GM23338 (cell line): ENCODE data around the gene LRIG1. TPM values are rescaled to one million over a fixed set of nuclear protein-coding genes. Genes with fewer than 3 reads are reported as not detected.

ENCODE experiments used
- ATAC-seq: fragments of 200-7000 bp; cut with Tn5 transposase; 3 replicates; pipeline ENCODE4 v1.9.1; 2020
- DNase-seq: peaks from one replicate; pipeline ENCODE4 v3.0.0-alpha.2; 2015; ENCODE audit warnings: low spot score
- H2AFZ ChIP-seq: fragments of 200-600 bp; sonication (generic); 2 replicates; pipeline ENCODE4 v1.8.0; 2016; ENCODE audit warnings: antibody characterized with exemption, mild to moderate bottlenecking, moderate library complexity
- H3F3A ChIP-seq: fragments of 200-600 bp; sonication (generic); replicated peaks from 2 replicates; pipeline ENCODE4 v1.8.0; 2017; ENCODE audit warnings: antibody characterized with exemption, mixed run types, low read depth
- H3K27ac ChIP-seq: fragments of 200-600 bp; sonication (generic); 2 replicates; pipeline ENCODE4 v1.6.1; 2016; ENCODE audit warnings: low read depth
- H3K27me3 ChIP-seq: fragments of 200-600 bp; sonication (generic); 2 replicates; pipeline ENCODE4 v1.8.0; 2016; ENCODE audit warnings: mild to moderate bottlenecking, mixed run types, moderate library complexity; ENCODE audit not compliant: insufficient read depth
- H3K36me3 ChIP-seq: fragments of 200-600 bp; sonication (generic); 2 replicates; pipeline ENCODE4 v1.8.0; 2016; ENCODE audit warnings: mild to moderate bottlenecking; ENCODE audit not compliant: insufficient read depth
- H3K4me1 ChIP-seq: fragments of 200-600 bp; sonication (generic); 2 replicates; pipeline ENCODE4 v1.8.0; 2016; ENCODE audit warnings: mild to moderate bottlenecking, moderate library complexity; ENCODE audit not compliant: insufficient read depth
- H3K4me2 ChIP-seq: fragments of 200-600 bp; sonication (generic); 2 replicates; pipeline ENCODE4 v1.7.1; 2017; ENCODE audit warnings: mixed run types
- H3K4me3 ChIP-seq: fragments of 200-600 bp; sonication (generic); 2 replicates; pipeline ENCODE4 v1.6.1; 2016; ENCODE audit warnings: mixed run types
- H3K79me2 ChIP-seq: fragments of 200-600 bp; sonication (generic); replicated peaks from 2 replicates; pipeline ENCODE4 v1.8.0; 2017; ENCODE audit warnings: mild to moderate bottlenecking; ENCODE audit not compliant: insufficient read depth
- H3K9me2 ChIP-seq: fragments of 200-600 bp; sonication (generic); 2 replicates; pipeline ENCODE4 v1.8.0; 2017; ENCODE audit not compliant: insufficient read depth
- H4K20me1 ChIP-seq: fragments of 200-600 bp; sonication (generic); replicated peaks from 2 replicates; pipeline ENCODE4 v1.8.0; 2017; ENCODE audit warnings: mild to moderate bottlenecking; ENCODE audit not compliant: insufficient read depth
- H3K27ac Mint-ChIP-seq: 2 replicates; pipeline ENCODE4 v1.8.0; 2020; ENCODE audit warnings: inconsistent platforms, mild to moderate bottlenecking, moderate library complexity, mixed read lengths
- H3K27me3 Mint-ChIP-seq: 3 replicates; pipeline ENCODE4 v1.8.0; 2022; ENCODE audit warnings: low read depth, mild to moderate bottlenecking, moderate library complexity, mixed read lengths, inconsistent platforms; ENCODE audit not compliant: insufficient read depth, poor library complexity
- H3K36me3 Mint-ChIP-seq: 3 replicates; pipeline ENCODE4 v1.8.0; 2021; ENCODE audit warnings: low read depth, mild to moderate bottlenecking, inconsistent platforms, moderate library complexity, mixed read lengths
- H3K4me1 Mint-ChIP-seq: 3 replicates; pipeline ENCODE4 v1.8.0; 2020; ENCODE audit warnings: mild to moderate bottlenecking, inconsistent platforms, mixed read lengths
- H3K4me3 Mint-ChIP-seq: 3 replicates; pipeline ENCODE4 v1.8.0; 2021; ENCODE audit warnings: moderate library complexity, mild to moderate bottlenecking, inconsistent platforms, mixed read lengths
- H3K9me3 Mint-ChIP-seq: 3 replicates; pipeline ENCODE4 v1.8.0; 2020; ENCODE audit warnings: moderate library complexity, mild to moderate bottlenecking, inconsistent platforms, mixed read lengths
- CREB1 ChIP-seq: fragments of 250-450 bp; sonication (Bioruptor Pico); IDR thresholded peaks from 2 replicates; pipeline ENCODE4 v1.5.0; 2020; ENCODE audit warnings: low read depth, mild to moderate bottlenecking, moderate library complexity
- EZH2 ChIP-seq: fragments of 200-600 bp; sonication (generic); IDR thresholded peaks from one replicate; pipeline ENCODE4 v1.8.0; 2017; ENCODE audit warnings: antibody characterized with exemption, mild to moderate bottlenecking, low read depth; ENCODE audit not compliant: unreplicated experiment
- EZH2phosphoT487 ChIP-seq: fragments of 200-600 bp; sonication (generic); IDR thresholded peaks from one replicate; pipeline ENCODE4 v1.8.1; 2018; ENCODE audit warnings: antibody characterized with exemption; ENCODE audit not compliant: unreplicated experiment
- JUNB ChIP-seq: IDR thresholded peaks from one replicate; pipeline ENCODE4 v1.6.1; 2016; ENCODE audit warnings: antibody characterized with exemption; ENCODE audit not compliant: unreplicated experiment
- NANOG ChIP-seq: IDR thresholded peaks from 2 replicates; pipeline ENCODE4 v1.6.1; 2016; ENCODE audit warnings: antibody characterized with exemption, borderline replicate concordance
- POLR2AphosphoS5 ChIP-seq: IDR thresholded peaks from 2 replicates; pipeline ENCODE4 v1.6.1; 2016; ENCODE audit warnings: antibody characterized with exemption, low read depth
- STAT1 ChIP-seq: IDR thresholded peaks from one replicate; pipeline ENCODE4 v1.6.1; 2016; ENCODE audit warnings: antibody characterized with exemption; ENCODE audit not compliant: unreplicated experiment
- ZNF114 ChIP-seq: fragments of 250-450 bp; sonication (Bioruptor Pico); IDR thresholded peaks from 2 replicates; pipeline ENCODE4 v1.5.0; 2020; ENCODE audit warnings: mild to moderate bottlenecking, moderate library complexity
- ZNF331 ChIP-seq: fragments of 250-450 bp; sonication (Bioruptor Pico); IDR thresholded peaks from 2 replicates; pipeline ENCODE4 v1.5.0; 2020; ENCODE audit warnings: low read depth, mild to moderate bottlenecking, moderate library complexity
- polyA plus RNA-seq: library from polyadenylated mRNA; unstranded; fragments of >200 nt; fragmentation: Nextera tagmentation; extraction: Ambion mirVana; gene quantifications from 2 replicates; pipeline ENCODE4 v1.2.1, GENCODE V29; 2016
- total RNA-seq: library from RNA; depleted of rRNA; stranded (reverse); fragments of >200 nt; shearing (Covaris generic); gene quantifications from 2 replicates; pipeline ENCODE4 v1.2.3, GENCODE V29; 2014
- TF ChIP-seq, protein P1 (sequence below): IDR thresholded peaks from 2 replicates; pipeline ENCODE4 v1.6.1; 2016; ENCODE audit warnings: antibody characterized with exemption
- TF ChIP-seq, protein P2 (sequence below): IDR thresholded peaks from one replicate; pipeline ENCODE4 v1.6.1; 2018; ENCODE audit warnings: antibody characterized with exemption; ENCODE audit not compliant: unreplicated experiment
- TF ChIP-seq, protein P3 (sequence below): fragments of 250-450 bp; sonication (Bioruptor Pico); IDR thresholded peaks from 2 replicates; pipeline ENCODE4 v1.5.0; 2020; ENCODE audit warnings: mild to moderate bottlenecking, moderate library complexity
- TF ChIP-seq, protein P4 (sequence below), 2 experiments: fragments of 200-600 bp in 1 of 2; sonication (generic) in 1 of 2; conservative IDR thresholded peaks; 2 replicates each; pipeline versions ENCODE4 v1.5.1 to v1.6.1; 2016 to 2017; ENCODE audit warnings: antibody characterized with exemption in 2 of 2, low read depth in 2 of 2, mild to moderate bottlenecking in 2 of 2, moderate library complexity in 1 of 2

LRIG1 gene
- total and polyA plus RNA-seq, 2 experiments from 2014 or later: 40.0 to 134 TPM

DNA sequence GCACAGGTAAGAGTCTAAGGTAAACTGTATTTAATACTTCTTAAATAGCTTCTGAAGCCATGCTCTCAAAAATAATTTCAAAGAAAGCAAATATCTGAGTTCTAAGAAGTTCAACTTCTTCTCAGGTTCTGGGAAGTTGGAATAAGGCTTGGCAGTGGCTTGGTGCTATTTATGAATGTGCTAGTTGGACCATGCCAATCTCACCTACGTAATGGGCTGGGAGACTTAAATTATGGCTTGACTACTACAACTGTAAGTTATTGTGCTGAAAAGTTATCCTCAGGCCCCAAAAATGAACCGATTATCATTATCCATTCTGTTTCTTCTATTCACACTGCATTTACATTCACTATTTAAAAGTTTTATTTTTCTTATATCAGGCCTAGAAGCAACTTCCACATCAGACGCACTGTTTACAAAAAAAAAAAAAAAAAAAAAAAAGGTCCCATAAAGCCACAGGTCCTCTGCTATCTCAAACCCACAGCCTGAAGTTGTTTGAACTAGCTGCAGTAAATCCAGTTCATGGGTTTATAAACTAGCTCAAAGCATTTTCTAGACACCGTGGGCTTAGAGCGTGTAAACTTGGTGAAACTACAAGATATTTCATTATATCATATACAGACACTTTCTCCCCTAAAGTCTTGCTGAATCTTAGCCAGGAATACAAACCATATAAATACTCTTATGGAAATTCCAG, 3.4 kb downstream of the LRIG1 start:
- Histone ChIP-seq H3K79me2 (peaks cover 61% of the 10 kb centered on the region), H3K4me1 (peaks cover 61% of the 10 kb centered on the region), H3K4me3 (peak overlapping the region; percentile 69), H3K27me3 (no peaks in the 10 kb centered on the region), H3K9me2 (no peaks in the 10 kb centered on the region), H3F3A (0 out of 2 replicates have a peak, but pooled peaks cover 6% of the 10 kb centered on the region), H3K4me2 (peak overlapping the region; percentile 89), H3K36me3 (no peaks in the 10 kb centered on the region), H3K27ac (peak overlapping the region; percentile 90), H4K20me1 (peaks cover 3% of the 10 kb centered on the region; the same call in 1 of the 2 replicates), H2AFZ (no peak overlapping the region)
- ATAC-seq (no peak), DNase-seq (no peak)
- Mint-ChIP-seq H3K27me3 (peaks cover 7% of the 10 kb centered on the region), H3K4me3 (peak overlapping the region; percentile 95), H3K36me3 (peaks cover 9% of the 10 kb centered on the region; the same call in 2 of the 3 replicates), H3K4me1 (peaks cover 71% of the 10 kb centered on the region), H3K9me3 (0 out of 3 replicates have a peak, but pooled peaks cover 2% of the 10 kb centered on the region), H3K27ac (peak overlapping the region; percentile 94)
- TF ChIP-seq, protein P1, sequence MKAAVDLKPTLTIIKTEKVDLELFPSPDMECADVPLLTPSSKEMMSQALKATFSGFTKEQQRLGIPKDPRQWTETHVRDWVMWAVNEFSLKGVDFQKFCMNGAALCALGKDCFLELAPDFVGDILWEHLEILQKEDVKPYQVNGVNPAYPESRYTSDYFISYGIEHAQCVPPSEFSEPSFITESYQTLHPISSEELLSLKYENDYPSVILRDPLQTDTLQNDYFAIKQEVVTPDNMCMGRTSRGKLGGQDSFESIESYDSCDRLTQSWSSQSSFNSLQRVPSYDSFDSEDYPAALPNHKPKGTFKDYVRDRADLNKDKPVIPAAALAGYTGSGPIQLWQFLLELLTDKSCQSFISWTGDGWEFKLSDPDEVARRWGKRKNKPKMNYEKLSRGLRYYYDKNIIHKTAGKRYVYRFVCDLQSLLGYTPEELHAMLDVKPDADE: no peak
- no peak for TF ChIP-seq POLR2AphosphoS5
- TF ChIP-seq ZNF331 (CRISPR knock-in tag): no peak
- no peak for TF ChIP-seq EZH2phosphoT487
- TF ChIP-seq, protein P2, sequence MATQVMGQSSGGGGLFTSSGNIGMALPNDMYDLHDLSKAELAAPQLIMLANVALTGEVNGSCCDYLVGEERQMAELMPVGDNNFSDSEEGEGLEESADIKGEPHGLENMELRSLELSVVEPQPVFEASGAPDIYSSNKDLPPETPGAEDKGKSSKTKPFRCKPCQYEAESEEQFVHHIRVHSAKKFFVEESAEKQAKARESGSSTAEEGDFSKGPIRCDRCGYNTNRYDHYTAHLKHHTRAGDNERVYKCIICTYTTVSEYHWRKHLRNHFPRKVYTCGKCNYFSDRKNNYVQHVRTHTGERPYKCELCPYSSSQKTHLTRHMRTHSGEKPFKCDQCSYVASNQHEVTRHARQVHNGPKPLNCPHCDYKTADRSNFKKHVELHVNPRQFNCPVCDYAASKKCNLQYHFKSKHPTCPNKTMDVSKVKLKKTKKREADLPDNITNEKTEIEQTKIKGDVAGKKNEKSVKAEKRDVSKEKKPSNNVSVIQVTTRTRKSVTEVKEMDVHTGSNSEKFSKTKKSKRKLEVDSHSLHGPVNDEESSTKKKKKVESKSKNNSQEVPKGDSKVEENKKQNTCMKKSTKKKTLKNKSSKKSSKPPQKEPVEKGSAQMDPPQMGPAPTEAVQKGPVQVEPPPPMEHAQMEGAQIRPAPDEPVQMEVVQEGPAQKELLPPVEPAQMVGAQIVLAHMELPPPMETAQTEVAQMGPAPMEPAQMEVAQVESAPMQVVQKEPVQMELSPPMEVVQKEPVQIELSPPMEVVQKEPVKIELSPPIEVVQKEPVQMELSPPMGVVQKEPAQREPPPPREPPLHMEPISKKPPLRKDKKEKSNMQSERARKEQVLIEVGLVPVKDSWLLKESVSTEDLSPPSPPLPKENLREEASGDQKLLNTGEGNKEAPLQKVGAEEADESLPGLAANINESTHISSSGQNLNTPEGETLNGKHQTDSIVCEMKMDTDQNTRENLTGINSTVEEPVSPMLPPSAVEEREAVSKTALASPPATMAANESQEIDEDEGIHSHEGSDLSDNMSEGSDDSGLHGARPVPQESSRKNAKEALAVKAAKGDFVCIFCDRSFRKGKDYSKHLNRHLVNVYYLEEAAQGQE: no peak
- TF ChIP-seq, protein P3, sequence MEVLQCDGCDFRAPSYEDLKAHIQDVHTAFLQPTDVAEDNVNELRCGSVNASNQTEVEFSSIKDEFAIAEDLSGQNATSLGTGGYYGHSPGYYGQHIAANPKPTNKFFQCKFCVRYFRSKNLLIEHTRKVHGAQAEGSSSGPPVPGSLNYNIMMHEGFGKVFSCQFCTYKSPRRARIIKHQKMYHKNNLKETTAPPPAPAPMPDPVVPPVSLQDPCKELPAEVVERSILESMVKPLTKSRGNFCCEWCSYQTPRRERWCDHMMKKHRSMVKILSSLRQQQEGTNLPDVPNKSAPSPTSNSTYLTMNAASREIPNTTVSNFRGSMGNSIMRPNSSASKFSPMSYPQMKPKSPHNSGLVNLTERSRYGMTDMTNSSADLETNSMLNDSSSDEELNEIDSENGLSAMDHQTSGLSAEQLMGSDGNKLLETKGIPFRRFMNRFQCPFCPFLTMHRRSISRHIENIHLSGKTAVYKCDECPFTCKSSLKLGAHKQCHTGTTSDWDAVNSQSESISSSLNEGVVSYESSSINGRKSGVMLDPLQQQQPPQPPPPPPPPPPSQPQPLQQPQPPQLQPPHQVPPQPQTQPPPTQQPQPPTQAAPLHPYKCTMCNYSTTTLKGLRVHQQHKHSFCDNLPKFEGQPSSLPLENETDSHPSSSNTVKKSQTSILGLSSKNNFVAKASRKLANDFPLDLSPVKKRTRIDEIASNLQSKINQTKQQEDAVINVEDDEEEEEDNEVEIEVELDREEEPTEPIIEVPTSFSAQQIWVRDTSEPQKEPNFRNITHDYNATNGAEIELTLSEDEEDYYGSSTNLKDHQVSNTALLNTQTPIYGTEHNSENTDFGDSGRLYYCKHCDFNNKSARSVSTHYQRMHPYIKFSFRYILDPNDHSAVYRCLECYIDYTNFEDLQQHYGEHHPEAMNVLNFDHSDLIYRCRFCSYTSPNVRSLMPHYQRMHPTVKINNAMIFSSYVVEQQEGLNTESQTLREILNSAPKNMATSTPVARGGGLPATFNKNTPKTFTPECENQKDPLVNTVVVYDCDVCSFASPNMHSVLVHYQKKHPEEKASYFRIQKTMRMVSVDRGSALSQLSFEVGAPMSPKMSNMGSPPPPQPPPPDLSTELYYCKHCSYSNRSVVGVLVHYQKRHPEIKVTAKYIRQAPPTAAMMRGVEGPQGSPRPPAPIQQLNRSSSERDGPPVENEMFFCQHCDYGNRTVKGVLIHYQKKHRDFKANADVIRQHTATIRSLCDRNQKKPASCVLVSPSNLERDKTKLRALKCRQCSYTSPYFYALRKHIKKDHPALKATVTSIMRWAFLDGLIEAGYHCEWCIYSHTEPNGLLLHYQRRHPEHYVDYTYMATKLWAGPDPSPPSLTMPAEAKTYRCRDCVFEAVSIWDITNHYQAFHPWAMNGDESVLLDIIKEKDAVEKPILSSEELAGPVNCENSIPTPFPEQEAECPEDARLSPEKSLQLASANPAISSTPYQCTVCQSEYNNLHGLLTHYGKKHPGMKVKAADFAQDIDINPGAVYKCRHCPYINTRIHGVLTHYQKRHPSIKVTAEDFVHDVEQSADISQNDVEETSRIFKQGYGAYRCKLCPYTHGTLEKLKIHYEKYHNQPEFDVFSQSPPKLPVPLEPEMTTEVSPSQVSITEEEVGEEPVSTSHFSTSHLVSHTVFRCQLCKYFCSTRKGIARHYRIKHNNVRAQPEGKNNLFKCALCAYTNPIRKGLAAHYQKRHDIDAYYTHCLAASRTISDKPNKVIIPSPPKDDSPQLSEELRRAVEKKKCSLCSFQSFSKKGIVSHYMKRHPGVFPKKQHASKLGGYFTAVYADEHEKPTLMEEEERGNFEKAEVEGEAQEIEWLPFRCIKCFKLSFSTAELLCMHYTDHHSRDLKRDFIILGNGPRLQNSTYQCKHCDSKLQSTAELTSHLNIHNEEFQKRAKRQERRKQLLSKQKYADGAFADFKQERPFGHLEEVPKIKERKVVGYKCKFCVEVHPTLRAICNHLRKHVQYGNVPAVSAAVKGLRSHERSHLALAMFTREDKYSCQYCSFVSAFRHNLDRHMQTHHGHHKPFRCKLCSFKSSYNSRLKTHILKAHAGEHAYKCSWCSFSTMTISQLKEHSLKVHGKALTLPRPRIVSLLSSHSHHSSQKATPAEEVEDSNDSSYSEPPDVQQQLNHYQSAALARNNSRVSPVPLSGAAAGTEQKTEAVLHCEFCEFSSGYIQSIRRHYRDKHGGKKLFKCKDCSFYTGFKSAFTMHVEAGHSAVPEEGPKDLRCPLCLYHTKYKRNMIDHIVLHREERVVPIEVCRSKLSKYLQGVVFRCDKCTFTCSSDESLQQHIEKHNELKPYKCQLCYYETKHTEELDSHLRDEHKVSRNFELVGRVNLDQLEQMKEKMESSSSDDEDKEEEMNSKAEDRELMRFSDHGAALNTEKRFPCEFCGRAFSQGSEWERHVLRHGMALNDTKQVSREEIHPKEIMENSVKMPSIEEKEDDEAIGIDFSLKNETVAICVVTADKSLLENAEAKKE (CRISPR knock-in tag): no peak
- no peak for TF ChIP-seq NANOG
- no peak for TF ChIP-seq ZNF114 (CRISPR knock-in tag)
- TF ChIP-seq JUNB: no peak
- no peak for TF ChIP-seq CREB1 (CRISPR knock-in tag)
- TF ChIP-seq STAT1: no peak
- no peak for TF ChIP-seq EZH2
- TF ChIP-seq, protein P4, sequence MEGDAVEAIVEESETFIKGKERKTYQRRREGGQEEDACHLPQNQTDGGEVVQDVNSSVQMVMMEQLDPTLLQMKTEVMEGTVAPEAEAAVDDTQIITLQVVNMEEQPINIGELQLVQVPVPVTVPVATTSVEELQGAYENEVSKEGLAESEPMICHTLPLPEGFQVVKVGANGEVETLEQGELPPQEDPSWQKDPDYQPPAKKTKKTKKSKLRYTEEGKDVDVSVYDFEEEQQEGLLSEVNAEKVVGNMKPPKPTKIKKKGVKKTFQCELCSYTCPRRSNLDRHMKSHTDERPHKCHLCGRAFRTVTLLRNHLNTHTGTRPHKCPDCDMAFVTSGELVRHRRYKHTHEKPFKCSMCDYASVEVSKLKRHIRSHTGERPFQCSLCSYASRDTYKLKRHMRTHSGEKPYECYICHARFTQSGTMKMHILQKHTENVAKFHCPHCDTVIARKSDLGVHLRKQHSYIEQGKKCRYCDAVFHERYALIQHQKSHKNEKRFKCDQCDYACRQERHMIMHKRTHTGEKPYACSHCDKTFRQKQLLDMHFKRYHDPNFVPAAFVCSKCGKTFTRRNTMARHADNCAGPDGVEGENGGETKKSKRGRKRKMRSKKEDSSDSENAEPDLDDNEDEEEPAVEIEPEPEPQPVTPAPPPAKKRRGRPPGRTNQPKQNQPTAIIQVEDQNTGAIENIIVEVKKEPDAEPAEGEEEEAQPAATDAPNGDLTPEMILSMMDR (conservative IDR thresholded peaks at IDR 0.05; ENCODE audit: low read depth in 2 of 2): no peak
